ENCODE measurements around the gene IL10RB. TPM values are rescaled to one million over a fixed set of nuclear protein-coding genes. Genes with fewer than 3 reads are reported as not detected.

The IL10RB gene
- total RNA-seq, 4 donors from 2014 or later, result 11.4 to 17.1 (median 14.0) TPM

DNA sequence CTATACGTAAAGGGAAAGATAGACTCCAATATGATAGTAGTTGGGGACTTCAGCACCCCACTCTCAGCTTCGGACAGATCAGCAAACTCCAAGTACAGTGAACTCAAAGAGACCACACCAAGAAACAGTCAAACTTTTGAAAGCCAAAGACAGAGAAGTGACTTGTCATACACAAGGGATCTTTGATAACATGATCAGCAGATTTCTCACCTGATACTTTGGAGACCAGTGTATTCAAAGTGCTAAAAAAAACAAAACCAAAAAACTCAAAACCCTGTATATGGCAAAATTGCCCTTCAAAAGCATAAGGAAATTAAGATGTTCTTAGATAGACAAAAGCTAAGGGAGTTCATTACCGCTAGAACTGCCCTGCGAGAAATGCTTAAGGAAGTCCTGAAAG is 68.0 kb downstream of the IL10RB start:
- DNase-seq, result no peak
- Histone ChIP-seq H3K27ac (no peak overlapping the region), H3K4me1 (peaks cover 3 to 13% of the 10 kb centered on the region in 2 donors), H3K9me3 (no peaks in the 10 kb centered on the region), H3K27me3 (no peaks in the 10 kb centered on the region), H3K36me3 (no peaks in the 10 kb centered on the region), H3K4me3 (no peak overlapping the region)
- TF ChIP-seq CTCF (IDR thresholded peaks at IDR 0.05 in 4 of 5, conservative IDR thresholded peaks at IDR 0.05 in 1 of 5), result no peak
- TF ChIP-seq POLR2A (IDR thresholded peaks at IDR 0.05), result no peak
- no peak for ATAC-seq
- in situ Hi-C loops (cut with MboI; ENCODE audit: low sequenced_read_pairs in 4 of 4) (loop anchor here in 1 of 4 donors (25.0 kb wide), 1 partner anchor 103 kb away; no protein-coding TSS in a partner anchor), intact Hi-C loops (cut with DNase I; ENCODE audit: low total_unique reads) (no loop called here)

DNA sequence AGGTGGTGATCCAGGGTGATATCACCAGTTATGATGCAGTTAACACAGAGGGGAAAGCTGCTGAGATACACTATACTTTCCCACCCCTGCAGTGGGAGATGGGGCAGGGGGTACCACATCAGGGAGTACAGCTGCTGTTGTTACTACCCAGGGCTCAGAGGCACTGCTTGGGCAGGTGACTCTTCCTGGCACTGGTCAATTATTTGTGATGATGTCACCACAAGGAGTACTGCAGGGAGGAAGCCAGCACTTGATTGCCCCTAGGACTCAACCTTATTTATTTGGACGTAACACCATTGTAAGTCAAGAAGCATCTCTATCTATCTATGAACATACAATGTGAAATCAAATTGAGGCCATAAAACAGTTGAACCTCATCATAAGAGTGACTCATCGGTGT is 68.7 kb downstream of the IL10RB start:
- H3K4me1 ChIP-seq, result peaks cover 3 to 13% of the 10 kb centered on the region in 2 donors
- no peaks in the 10 kb centered on the region for H3K9me3 ChIP-seq
- no peak for DNase-seq
- TF ChIP-seq POLR2A (IDR thresholded peaks at IDR 0.05), result no peak
- TF ChIP-seq CTCF (IDR thresholded peaks at IDR 0.05 in 4 of 5, conservative IDR thresholded peaks at IDR 0.05 in 1 of 5), result no peak
- in situ Hi-C loops (cut with MboI; ENCODE audit: low sequenced_read_pairs in 4 of 4) (loop anchor here in 1 of 4 donors (25.0 kb wide), 1 partner anchor 102 kb away; no protein-coding TSS in a partner anchor), intact Hi-C loops (cut with DNase I; ENCODE audit: low total_unique reads) (no loop called here)
- H3K36me3 ChIP-seq, result no peaks in the 10 kb centered on the region
- ATAC-seq, result no peak
- H3K27me3 ChIP-seq, result no peaks in the 10 kb centered on the region
- H3K27ac ChIP-seq, result no peak overlapping the region
- H3K4me3 ChIP-seq, result no peak overlapping the region

DNA sequence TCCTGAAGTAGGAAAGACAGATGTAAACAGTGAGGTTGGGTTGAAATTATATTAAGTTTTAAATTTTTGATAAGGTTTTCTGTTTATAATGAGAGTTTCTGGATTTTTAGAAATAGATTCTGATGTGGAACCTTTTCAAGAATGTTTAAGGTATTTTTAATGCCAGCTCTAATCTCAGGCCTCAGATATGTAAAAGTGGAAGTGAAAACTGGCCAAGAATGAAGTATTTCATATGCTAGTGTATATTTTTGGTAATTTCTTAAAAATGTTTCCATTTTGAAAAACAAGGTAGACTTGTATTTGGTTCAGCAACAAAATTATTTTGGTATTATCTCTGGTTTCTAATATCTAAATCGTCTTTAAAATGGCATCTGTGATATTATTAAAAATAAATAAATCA is 73.0 kb downstream of the IL10RB start:
- no peak for ATAC-seq
- Histone ChIP-seq H3K9me3 (no peaks in the 10 kb centered on the region), H3K4me3 (no peak overlapping the region), H3K27me3 (no peaks in the 10 kb centered on the region), H3K4me1 (no peaks in the 10 kb centered on the region), H3K27ac (no peak overlapping the region), H3K36me3 (peaks cover 0 to 32% of the 10 kb centered on the region in 2 donors)
- in situ Hi-C loops (cut with MboI; ENCODE audit: low sequenced_read_pairs in 4 of 4) (loop anchor here in 1 of 4 donors (25.0 kb wide), 1 partner anchor 98 kb away; no protein-coding TSS in a partner anchor), intact Hi-C loops (cut with DNase I; ENCODE audit: low total_unique reads) (no loop called here)
- TF ChIP-seq POLR2A (IDR thresholded peaks at IDR 0.05) (no peak), CTCF (IDR thresholded peaks at IDR 0.05 in 4 of 5, conservative IDR thresholded peaks at IDR 0.05 in 1 of 5) (no peak)
- DNase-seq, result no peak

GRCh38 chr21:33339918-33340317 is 73.8 kb downstream of the IL10RB start:
- H3K36me3 ChIP-seq, result peaks cover 0 to 38% of the 10 kb centered on the region in 2 donors
- in situ Hi-C loops (cut with MboI; ENCODE audit: low sequenced_read_pairs in 4 of 4), result loop anchor here in 1 of 4 donors (25.0 kb wide), 1 partner anchor 97 kb away; no protein-coding TSS in a partner anchor
- ATAC-seq, result no peak

More at GRCh38 chr21:33339918-33340317, 73.8 kb downstream of the IL10RB start:
- H3K27ac ChIP-seq, result no peak overlapping the region
- TF ChIP-seq POLR2A (IDR thresholded peaks at IDR 0.05), result no peak
- TF ChIP-seq CTCF (IDR thresholded peaks at IDR 0.05 in 4 of 5, conservative IDR thresholded peaks at IDR 0.05 in 1 of 5), result no peak
- no peaks in the 10 kb centered on the region for H3K4me1 ChIP-seq
- intact Hi-C loops (cut with DNase I; ENCODE audit: low total_unique reads), result no loop called here
- H3K27me3 ChIP-seq, result no peaks in the 10 kb centered on the region
- no peak overlapping the region for H3K4me3 ChIP-seq
- no peaks in the 10 kb centered on the region for H3K9me3 ChIP-seq
- DNase-seq, result no peak
